Fibroblast of lung (primary cell): Measurements from ENCODE around the gene PDE6A. TPM values are rescaled to one million over a fixed set of nuclear protein-coding genes. Genes with fewer than 3 reads are reported as not detected.

Experiments used
- DNase-seq, 2 donors: peaks; one replicate each; pipeline versions ENCODE4 v3.0.0 to v3.0.0-alpha.2; 2010; ENCODE audit warnings: low read depth in 2 of 2
- H2AFZ ChIP-seq: 2 replicates; pipeline ENCODE4 v1.5.1; 2012; ENCODE audit warnings: low read length, control low read depth, inconsistent platforms
- H3K27ac ChIP-seq: 2 replicates; pipeline ENCODE4 v1.5.1; 2011; ENCODE audit warnings: low read length, control low read depth; ENCODE audit not compliant: insufficient read depth
- H3K27me3 ChIP-seq: 2 replicates; pipeline ENCODE4 v1.5.1; 2011; ENCODE audit warnings: mild to moderate bottlenecking, low read length; ENCODE audit not compliant: control insufficient read depth, insufficient read depth
- H3K36me3 ChIP-seq: 2 replicates; pipeline ENCODE4 v1.5.1; 2011; ENCODE audit warnings: low read length; ENCODE audit not compliant: control insufficient read depth, insufficient read depth
- H3K4me1 ChIP-seq: 2 replicates; pipeline ENCODE4 v1.5.1; 2011; ENCODE audit warnings: low read length; ENCODE audit not compliant: control insufficient read depth, insufficient read depth; ENCODE audit errors: extremely low read depth
- H3K4me2 ChIP-seq: 2 replicates; pipeline ENCODE4 v1.5.1; 2011; ENCODE audit warnings: low read length, control low read depth; ENCODE audit not compliant: insufficient read depth; ENCODE audit errors: extremely low read depth
- H3K4me3 ChIP-seq, 4 experiments: fragments of 200-600 bp in 1 of 4; sonication (generic) in 1 of 4; replicated peaks in 1 of 4; 2 replicates each; pipeline ENCODE4 v1.5.1; 2011 to 2016; ENCODE audit warnings: low read length in 4 of 4, low read depth in 3 of 4, mild to moderate bottlenecking in 3 of 4, control low read depth in 2 of 4, inconsistent platforms in 1 of 4, mixed read lengths in 1 of 4; ENCODE audit not compliant: insufficient read depth in 1 of 4; ENCODE audit errors: control extremely low read depth in 1 of 4
- H3K79me2 ChIP-seq: 2 replicates; pipeline ENCODE4 v1.5.1; 2012; ENCODE audit warnings: mild to moderate bottlenecking, low read length, inconsistent platforms; ENCODE audit not compliant: control insufficient read depth, insufficient read depth
- H3K9ac ChIP-seq: 2 replicates; pipeline ENCODE4 v1.5.1; 2011; ENCODE audit warnings: mild to moderate bottlenecking, low read length, control low read depth; ENCODE audit not compliant: insufficient read depth
- H3K9me3 ChIP-seq: 2 replicates; pipeline ENCODE4 v1.5.1; 2012; ENCODE audit warnings: low read depth, low read length; ENCODE audit not compliant: control insufficient read depth, insufficient read depth
- H4K20me1 ChIP-seq: 2 replicates; pipeline ENCODE4 v1.5.1; 2011; ENCODE audit warnings: low read length; ENCODE audit not compliant: control insufficient read depth, insufficient read depth; ENCODE audit errors: extremely low read depth
- EZH2 ChIP-seq: IDR thresholded peaks from 2 replicates; pipeline ENCODE4 v1.5.1; 2012; ENCODE audit warnings: low read length, control low read depth, mild to moderate bottlenecking; ENCODE audit errors: missing control alignments
- polyA plus RNA-seq, 2 donors: library from polyadenylated mRNA; depleted of rRNA in 1 of 2; stranded (reverse) in 1 of 2; unstranded in 1 of 2; fragments of >200 nt; gene quantifications; 2 replicates each; pipeline ENCODE4 v1.2.1, GENCODE V29; 2011 to 2012; ENCODE audit warnings: missing spikeins in 1 of 2
- total RNA-seq: library from RNA; depleted of rRNA; stranded (reverse); fragments of >200 nt; gene quantifications from 2 replicates; pipeline ENCODE4 v1.2.1, GENCODE V29; 2014
- TF ChIP-seq, protein P1 (sequence below), 2 donors: IDR thresholded peaks in 1 of 2; conservative IDR thresholded peaks in 1 of 2; 1 replicate in 1 of 2; 2 replicates in 1 of 2; pipeline ENCODE4 v1.5.1; 2011 to 2012; ENCODE audit warnings: low read length in 2 of 2, control low read depth in 1 of 2, inconsistent platforms in 1 of 2, low read depth in 1 of 2, mild to moderate bottlenecking in 1 of 2

PDE6A gene
- total and polyA plus RNA-seq, 2 donors (not counting 1 experiment from before 2014, with no cell fraction given): under 0.01 TPM; not detected in 1

DNA sequence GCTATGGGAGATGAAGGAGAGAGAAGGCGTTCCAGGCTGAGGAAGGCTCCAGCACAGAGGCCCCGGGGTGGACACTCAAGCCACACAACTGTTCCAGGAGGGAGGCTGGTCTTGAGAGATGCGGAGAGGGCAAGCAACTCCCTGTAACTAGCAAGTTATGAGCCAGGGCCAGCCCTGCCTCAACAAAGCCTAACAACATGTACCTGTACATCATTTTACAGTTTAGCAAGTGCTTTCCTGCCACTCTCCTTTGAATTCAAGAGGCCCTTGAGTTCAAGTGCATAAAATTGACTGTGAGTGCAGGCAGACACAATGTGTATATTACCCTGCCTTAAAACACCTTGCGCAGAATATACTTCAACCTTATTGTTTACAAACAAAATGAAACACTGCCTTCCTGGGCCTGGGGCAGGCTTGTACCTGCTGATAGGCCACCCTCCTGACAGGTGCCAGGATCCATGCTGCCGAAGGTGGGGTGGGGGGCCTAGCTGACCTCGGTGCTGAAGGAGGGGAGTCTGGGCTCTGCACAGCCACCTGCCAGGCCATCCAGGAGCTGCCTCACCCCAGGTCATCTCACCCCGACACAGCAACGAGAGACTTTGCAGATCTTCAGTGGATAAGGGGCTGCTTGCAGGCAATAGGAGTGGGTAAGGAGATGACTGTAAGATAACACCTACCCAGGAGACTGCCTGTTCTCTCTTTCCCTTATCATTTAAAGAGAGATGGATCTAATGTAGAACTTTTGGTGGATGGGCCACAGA is 134.5 kb downstream of the PDE6A start:
- no peak for DNase-seq
- TF ChIP-seq EZH2: no peak
- TF ChIP-seq, protein P1, sequence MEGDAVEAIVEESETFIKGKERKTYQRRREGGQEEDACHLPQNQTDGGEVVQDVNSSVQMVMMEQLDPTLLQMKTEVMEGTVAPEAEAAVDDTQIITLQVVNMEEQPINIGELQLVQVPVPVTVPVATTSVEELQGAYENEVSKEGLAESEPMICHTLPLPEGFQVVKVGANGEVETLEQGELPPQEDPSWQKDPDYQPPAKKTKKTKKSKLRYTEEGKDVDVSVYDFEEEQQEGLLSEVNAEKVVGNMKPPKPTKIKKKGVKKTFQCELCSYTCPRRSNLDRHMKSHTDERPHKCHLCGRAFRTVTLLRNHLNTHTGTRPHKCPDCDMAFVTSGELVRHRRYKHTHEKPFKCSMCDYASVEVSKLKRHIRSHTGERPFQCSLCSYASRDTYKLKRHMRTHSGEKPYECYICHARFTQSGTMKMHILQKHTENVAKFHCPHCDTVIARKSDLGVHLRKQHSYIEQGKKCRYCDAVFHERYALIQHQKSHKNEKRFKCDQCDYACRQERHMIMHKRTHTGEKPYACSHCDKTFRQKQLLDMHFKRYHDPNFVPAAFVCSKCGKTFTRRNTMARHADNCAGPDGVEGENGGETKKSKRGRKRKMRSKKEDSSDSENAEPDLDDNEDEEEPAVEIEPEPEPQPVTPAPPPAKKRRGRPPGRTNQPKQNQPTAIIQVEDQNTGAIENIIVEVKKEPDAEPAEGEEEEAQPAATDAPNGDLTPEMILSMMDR (conservative IDR thresholded peaks at IDR 0.05 in 1 of 2, IDR thresholded peaks at IDR 0.05 in 1 of 2; ENCODE audit: low read depth in 1 of 2, low read length in 2 of 2): no peak
- no peak overlapping the region for H3K4me2 ChIP-seq
- H3K9me3 ChIP-seq: no peaks in the 10 kb centered on the region
- no peak overlapping the region for H3K9ac ChIP-seq
- H4K20me1 ChIP-seq: no peaks in the 10 kb centered on the region
- no peak overlapping the region for H2AFZ ChIP-seq
- H3K36me3 ChIP-seq: no peaks in the 10 kb centered on the region
- H3K27me3 ChIP-seq: peaks cover 2% of the 10 kb centered on the region
- peaks cover 9% of the 10 kb centered on the region for H3K4me1 ChIP-seq
- H3K79me2 ChIP-seq: no peaks in the 10 kb centered on the region
- no peak overlapping the region for H3K27ac ChIP-seq
- H3K4me3 ChIP-seq: no peak overlapping the region

DNA sequence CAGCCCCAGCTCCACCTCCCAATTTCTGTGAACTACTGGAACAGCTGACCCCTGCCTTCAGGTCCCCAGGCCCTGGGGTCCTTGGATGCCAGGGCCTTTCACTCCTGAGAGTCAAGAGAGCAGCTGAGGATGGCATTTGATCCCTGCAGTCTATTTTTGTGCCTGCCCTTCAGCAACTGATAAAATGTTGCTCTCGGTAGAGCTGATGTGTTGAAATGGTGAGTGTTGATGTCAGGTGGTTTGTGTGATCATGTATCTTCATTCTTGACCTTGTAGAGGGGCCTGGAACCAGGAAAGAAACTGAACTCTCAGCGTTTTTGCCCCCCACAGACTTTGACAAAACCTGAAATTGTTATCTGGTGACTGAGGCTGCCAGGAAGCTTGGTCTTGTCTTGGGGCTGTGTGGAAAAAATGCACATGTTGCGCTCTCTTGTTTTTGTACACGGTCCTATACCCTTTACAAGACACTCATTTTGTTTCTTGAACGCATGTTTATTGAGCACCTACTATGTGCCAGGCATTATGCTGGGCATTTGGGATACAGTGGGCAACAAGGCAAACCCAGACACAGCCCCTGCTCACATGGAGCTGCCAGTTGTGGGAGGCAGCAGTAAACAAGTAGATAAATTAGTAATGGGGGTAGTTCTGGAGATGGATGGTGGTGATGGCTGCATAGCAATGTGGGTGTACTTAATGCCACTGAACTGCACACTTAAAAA is 136.2 kb downstream of the PDE6A start:
- H3K36me3 ChIP-seq: no peaks in the 10 kb centered on the region
- no peaks in the 10 kb centered on the region for H4K20me1 ChIP-seq
- H3K9me3 ChIP-seq: no peaks in the 10 kb centered on the region
- H3K4me1 ChIP-seq: peaks cover 12% of the 10 kb centered on the region
- H3K9ac ChIP-seq: no peak overlapping the region
- H3K79me2 ChIP-seq: no peaks in the 10 kb centered on the region
- H3K27me3 ChIP-seq: peaks cover 2% of the 10 kb centered on the region
- no peak overlapping the region for H3K4me3 ChIP-seq
- DNase-seq: no peak
- no peak overlapping the region for H3K4me2 ChIP-seq
- no peak overlapping the region for H3K27ac ChIP-seq
- no peak overlapping the region for H2AFZ ChIP-seq
- TF ChIP-seq, protein P1 (conservative IDR thresholded peaks at IDR 0.05 in 1 of 2, IDR thresholded peaks at IDR 0.05 in 1 of 2; ENCODE audit: low read depth in 1 of 2, low read length in 2 of 2): no peak
- no peak for TF ChIP-seq EZH2

Other genes starting within 250 kb of the PDE6A start
- gene PPARGC1B, start 214.5 kb downstream of the PDE6A start, total RNA-seq: 0.26 and 0.50 TPM in 2 replicates
- 0.19 and 0.42 TPM in 2 replicates for gene PPARGC1B, start 214.5 kb downstream of the PDE6A start, polyA plus RNA-seq
- 11.6 and 15.7 TPM in 2 replicates for gene SLC26A2, start 16.0 kb upstream of the PDE6A start, total RNA-seq
- 7.7 and 10.3 TPM in 2 replicates for gene SLC26A2, start 16.0 kb upstream of the PDE6A start, polyA plus RNA-seq
- 8.7 and 10.4 TPM in 2 replicates for gene TIGD6, start 55.9 kb upstream of the PDE6A start, total RNA-seq
- 5.7 and 6.9 TPM in 2 replicates for gene TIGD6, start 55.9 kb upstream of the PDE6A start, polyA plus RNA-seq
- gene HMGXB3, start 55.9 kb upstream of the PDE6A start, total RNA-seq: 25.9 and 29.9 TPM in 2 replicates
- 31.5 and 35.3 TPM in 2 replicates for gene HMGXB3, start 55.9 kb upstream of the PDE6A start, polyA plus RNA-seq
- not detected in 2 replicates for gene CSF1R, start 141.8 kb upstream of the PDE6A start, total RNA-seq
- gene CSF1R, start 141.8 kb upstream of the PDE6A start, polyA plus RNA-seq: 0.07 and 0.15 TPM in 2 replicates
- gene PDGFRB, start 211.1 kb upstream of the PDE6A start, total RNA-seq: 151 and 231 TPM in 2 replicates
- gene PDGFRB, start 211.1 kb upstream of the PDE6A start, polyA plus RNA-seq: 77.4 and 347 TPM in 2 replicates
- under 0.01 and 0.33 TPM in 2 replicates for gene CDX1, start 222.0 kb upstream of the PDE6A start, total RNA-seq
- gene CDX1, start 222.0 kb upstream of the PDE6A start, polyA plus RNA-seq: 0.09 and 1.8 TPM in 2 replicates
- gene SLC6A7, start 245.3 kb upstream of the PDE6A start, total RNA-seq: not detected in 2 replicates
- gene SLC6A7, start 245.3 kb upstream of the PDE6A start, polyA plus RNA-seq: 0.02 TPM in 1 of 2 replicates, not detected in the other